Activated naive CD4-positive, alpha-beta T cell treated with anti-CD3 and anti-CD28 coated beads, Interleukin-2, amount 10 ng/mL, durations not matched to agents 7 days and 5 days (primary cell): ENCODE measurements around the gene USP3.
A peak's percentile ranks its signal among the peaks of the same experiment; 100 is the strongest.

Experiments
- CTCF ChIA-PET: fragments of 350-600 bp; sonication (Branson Sonifier 250); formaldehyde crosslinking; loops from one replicate; lab custom pipeline; 2021; ENCODE audit warnings: antibody characterized with exemption; lab: Charles Lee
- DNase-seq: peaks from one replicate; pipeline ENCODE4 v3.0.0-alpha.2; 2020
- H3K27ac Mint-ChIP-seq: one replicate; pipeline ENCODE4 v1.8.0; 2021; ENCODE audit warnings: mild to moderate bottlenecking, moderate library complexity, mixed read lengths
- H3K27me3 Mint-ChIP-seq: one replicate; pipeline ENCODE4 v1.8.0; 2021; ENCODE audit warnings: mild to moderate bottlenecking, mixed read lengths
- H3K36me3 Mint-ChIP-seq: one replicate; pipeline ENCODE4 v1.8.0; 2021; ENCODE audit warnings: mixed read lengths
- H3K4me1 Mint-ChIP-seq: one replicate; pipeline ENCODE4 v1.8.0; 2021; ENCODE audit warnings: mixed read lengths
- H3K4me3 Mint-ChIP-seq: one replicate; pipeline ENCODE4 v1.8.0; 2021; ENCODE audit warnings: mild to moderate bottlenecking, moderate library complexity, mixed read lengths
- H3K9me3 Mint-ChIP-seq: one replicate; pipeline ENCODE4 v1.8.0; 2021; ENCODE audit warnings: mixed read lengths

Gene USP3

GRCh38 chr15:63504979-63505841 lies 817 bp downstream of the USP3 start:
- Mint-ChIP-seq H3K27me3 (no peaks in the 10 kb centered on the region), H3K36me3 (peaks cover 9% of the 10 kb centered on the region), H3K27ac (peak overlapping the region; percentile 92), H3K9me3 (no peaks in the 10 kb centered on the region), H3K4me1 (peaks cover 76% of the 10 kb centered on the region), H3K4me3 (peak overlapping the region; percentile 91)
- CTCF ChIA-PET: interaction anchor here (0.8 to 8.1 kb wide), 17 partner anchors 8 to 100 kb away, joined by 3 to 82 read pairs (median 6); no protein-coding TSS in a partner anchor
- peak; percentile 61 for DNase-seq

- no peaks in the 10 kb centered on the region for H3K9me3 Mint-ChIP-seq
- CTCF ChIA-PET: interaction anchor here (0.8 to 8.1 kb wide), 16 partner anchors 8 to 99 kb away, joined by 3 to 82 read pairs (median 6); no protein-coding TSS in a partner anchor
- no peak for DNase-seq
- peaks cover 9% of the 10 kb centered on the region for H3K36me3 Mint-ChIP-seq
- H3K27me3 Mint-ChIP-seq: no peaks in the 10 kb centered on the region
- peaks cover 76% of the 10 kb centered on the region for H3K4me1 Mint-ChIP-seq
- peak overlapping the region; percentile 92 for H3K27ac Mint-ChIP-seq
- H3K4me3 Mint-ChIP-seq: peak overlapping the region; percentile 91
Observed at GRCh38 chr15:63505842-63506222, 1.4 kb downstream of the USP3 start.

GRCh38 chr15:63506537-63507035 lies 2.2 kb downstream of the USP3 start:
- H3K27me3 Mint-ChIP-seq: no peaks in the 10 kb centered on the region
- H3K9me3 Mint-ChIP-seq: no peaks in the 10 kb centered on the region
- peak overlapping the region; percentile 91 for H3K4me3 Mint-ChIP-seq
- H3K27ac Mint-ChIP-seq: peak overlapping the region; percentile 92
- no peak for DNase-seq
- H3K36me3 Mint-ChIP-seq: peaks cover 9% of the 10 kb centered on the region
- peaks cover 73% of the 10 kb centered on the region for H3K4me1 Mint-ChIP-seq
- CTCF ChIA-PET: interaction anchor here (0.9 to 8.1 kb wide), 8 partner anchors 9 to 98 kb away, joined by 4 to 82 read pairs (median 14); no protein-coding TSS in a partner anchor

GRCh38 chr15:63507878-63508818 lies 3.8 kb downstream of the USP3 start:
- Mint-ChIP-seq H3K9me3 (no peaks in the 10 kb centered on the region), H3K27me3 (peaks cover 4% of the 10 kb centered on the region), H3K4me3 (peak overlapping the region; percentile 11), H3K36me3 (peaks cover 11% of the 10 kb centered on the region), H3K27ac (no peak overlapping the region), H3K4me1 (peaks cover 72% of the 10 kb centered on the region)
- CTCF ChIA-PET: interaction anchor here (0.6 to 8.1 kb wide), 6 partner anchors 10 to 97 kb away, joined by 3 to 82 read pairs (median 6); no protein-coding TSS in a partner anchor
- no peak for DNase-seq

- Mint-ChIP-seq H3K4me3 (no peak overlapping the region), H3K27ac (peak overlapping the region; percentile 62), H3K36me3 (peaks cover 12% of the 10 kb centered on the region), H3K27me3 (peaks cover 4% of the 10 kb centered on the region), H3K4me1 (peaks cover 70% of the 10 kb centered on the region), H3K9me3 (no peaks in the 10 kb centered on the region)
- CTCF ChIA-PET: interaction anchor here (0.6 to 1.7 kb wide), 5 partner anchors 11 to 43 kb away, joined by 3 to 5 read pairs (median 3); no protein-coding TSS in a partner anchor
- no peak for DNase-seq
Observed at GRCh38 chr15:63509056-63509954, 4.9 kb downstream of the USP3 start.

GRCh38 chr15:63509955-63510940 lies 5.9 kb downstream of the USP3 start:
- H3K36me3 Mint-ChIP-seq: peaks cover 13% of the 10 kb centered on the region
- H3K27me3 Mint-ChIP-seq: peaks cover 4% of the 10 kb centered on the region
- no peaks in the 10 kb centered on the region for H3K9me3 Mint-ChIP-seq
- CTCF ChIA-PET: interaction anchor here (0.6 to 1.7 kb wide), 5 partner anchors 11 to 44 kb away, joined by 3 to 5 read pairs (median 3); no protein-coding TSS in a partner anchor
- H3K27ac Mint-ChIP-seq: peak overlapping the region; percentile 0
- no peak for DNase-seq
- H3K4me1 Mint-ChIP-seq: peaks cover 78% of the 10 kb centered on the region
- H3K4me3 Mint-ChIP-seq: peak overlapping the region; percentile 10

- CTCF ChIA-PET: no interaction called here
- Mint-ChIP-seq H3K4me1 (peaks cover 77% of the 10 kb centered on the region), H3K4me3 (no peak overlapping the region), H3K27me3 (peaks cover 4% of the 10 kb centered on the region), H3K27ac (peak overlapping the region; percentile 74), H3K9me3 (no peaks in the 10 kb centered on the region), H3K36me3 (peaks cover 9% of the 10 kb centered on the region)
- DNase-seq: no peak
Observed at GRCh38 chr15:63512148-63512547, 7.8 kb downstream of the USP3 start.

- Mint-ChIP-seq H3K4me3 (no peak overlapping the region), H3K9me3 (no peaks in the 10 kb centered on the region), H3K4me1 (peaks cover 74% of the 10 kb centered on the region), H3K27me3 (peaks cover 4% of the 10 kb centered on the region), H3K27ac (no peak overlapping the region), H3K36me3 (peaks cover 6% of the 10 kb centered on the region)
- CTCF ChIA-PET: no interaction called here
- no peak for DNase-seq
Observed at GRCh38 chr15:63513271-63513670, 8.9 kb downstream of the USP3 start.

- Mint-ChIP-seq H3K9me3 (no peaks in the 10 kb centered on the region), H3K27ac (no peak overlapping the region), H3K36me3 (peaks cover 6% of the 10 kb centered on the region), H3K4me3 (no peak overlapping the region), H3K4me1 (peaks cover 71% of the 10 kb centered on the region), H3K27me3 (peaks cover 4% of the 10 kb centered on the region)
- CTCF ChIA-PET: no interaction called here
- DNase-seq: no peak
Observed at GRCh38 chr15:63513728-63514127, 9.3 kb downstream of the USP3 start.

- Mint-ChIP-seq H3K4me1 (peaks cover 68% of the 10 kb centered on the region), H3K4me3 (no peak overlapping the region), H3K27ac (no peak overlapping the region), H3K36me3 (peaks cover 8% of the 10 kb centered on the region), H3K27me3 (peaks cover 4% of the 10 kb centered on the region), H3K9me3 (no peaks in the 10 kb centered on the region)
- CTCF ChIA-PET: no interaction called here
- no peak for DNase-seq
Observed at GRCh38 chr15:63514531-63514943, 10.1 kb downstream of the USP3 start.

- Mint-ChIP-seq H3K27ac (peak overlapping the region; percentile 20), H3K4me3 (no peak overlapping the region)
- CTCF ChIA-PET: interaction anchor here (1.1 to 1.7 kb wide), 3 partner anchors 12 to 51 kb away, joined by 3 to 7 read pairs (median 5); no protein-coding TSS in a partner anchor
Observed at GRCh38 chr15:63517202-63517601, 12.8 kb downstream of the USP3 start.

GRCh38 chr15:63517628-63518027 lies 13.2 kb downstream of the USP3 start:
- Mint-ChIP-seq H3K27ac (peak overlapping the region; percentile 20), H3K9me3 (no peaks in the 10 kb centered on the region), H3K36me3 (peaks cover 6% of the 10 kb centered on the region), H3K4me3 (no peak overlapping the region), H3K27me3 (no peaks in the 10 kb centered on the region), H3K4me1 (peaks cover 44% of the 10 kb centered on the region)
- DNase-seq: no peak
- CTCF ChIA-PET: interaction anchor here (0.7 to 1.7 kb wide), 4 partner anchors 12 to 51 kb away, joined by 3 to 7 read pairs (median 4); no protein-coding TSS in a partner anchor

More at GRCh38 chr15:63517202-63517601, 12.8 kb downstream of the USP3 start:
- Mint-ChIP-seq H3K4me1 (peaks cover 47% of the 10 kb centered on the region), H3K27me3 (peaks cover 2% of the 10 kb centered on the region), H3K9me3 (no peaks in the 10 kb centered on the region), H3K36me3 (peaks cover 8% of the 10 kb centered on the region)
- no peak for DNase-seq
